HG03139 (cell line): ENCODE data around the gene FAM89B.
"Not testable (repeated sequence)": the region's sequence is repeated elsewhere in the genome, so short reads cannot be mapped to it uniquely, and the experiment has no call there.

ENCODE experiments used
- ATAC-seq: cut with Tn5 transposase; IDR thresholded peaks from one replicate; pipeline ENCODE4 v1.9.1; 2021; ENCODE audit not compliant: unreplicated experiment

FAM89B gene

DNA sequence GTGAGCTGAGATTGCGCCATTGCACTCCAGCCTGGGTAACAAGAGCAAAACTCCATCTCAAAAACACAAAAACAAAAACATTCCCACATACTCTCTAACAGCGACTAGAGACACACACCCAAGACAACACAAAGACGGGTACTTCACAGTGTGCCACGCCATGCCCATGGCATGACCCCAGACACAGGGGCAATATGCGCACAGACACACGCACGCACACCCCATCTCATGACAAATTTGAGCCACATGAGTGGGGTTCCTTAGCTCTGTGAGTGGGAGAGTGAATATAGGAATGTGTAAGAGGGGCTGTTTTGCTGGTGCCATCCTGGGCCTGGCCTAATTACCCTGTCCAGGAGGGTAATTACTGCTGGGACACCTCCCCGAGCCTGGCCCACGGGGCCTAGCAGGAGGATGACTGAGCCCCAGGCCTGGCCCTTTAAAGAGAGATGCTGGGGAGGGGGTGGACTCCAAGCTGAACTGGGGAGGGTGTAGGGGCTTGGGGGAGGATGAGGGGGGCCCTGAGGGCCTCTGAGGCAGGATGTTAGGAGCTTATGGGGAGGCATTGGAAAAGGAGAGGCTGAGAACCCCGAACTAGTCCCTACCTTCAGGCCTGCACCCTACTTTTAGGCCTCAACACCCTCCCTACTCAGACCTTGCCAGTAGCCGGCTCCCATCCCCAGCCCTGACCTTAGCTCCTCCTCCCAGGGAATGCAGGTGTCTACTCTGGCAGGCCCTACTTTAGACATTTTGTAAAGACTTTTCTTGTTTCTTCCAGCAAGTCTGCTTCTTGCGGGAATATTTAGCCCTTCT, 15.7 kb upstream of the FAM89B start:
- no peak for ATAC-seq

- ATAC-seq: no peak
These were observed 14.9 kb upstream of the FAM89B start for GRCh38 chr11:65557280-65558001.

GRCh38 chr11:65558002-65558929, 14.1 kb upstream of the FAM89B start, which contains the start of gene LTBP3:
LTBP3 (minus strand) TSS chr11:65558359; CDS start chr11:65557959, 400 bp downstream.
- ATAC-seq: no peak

DNA sequence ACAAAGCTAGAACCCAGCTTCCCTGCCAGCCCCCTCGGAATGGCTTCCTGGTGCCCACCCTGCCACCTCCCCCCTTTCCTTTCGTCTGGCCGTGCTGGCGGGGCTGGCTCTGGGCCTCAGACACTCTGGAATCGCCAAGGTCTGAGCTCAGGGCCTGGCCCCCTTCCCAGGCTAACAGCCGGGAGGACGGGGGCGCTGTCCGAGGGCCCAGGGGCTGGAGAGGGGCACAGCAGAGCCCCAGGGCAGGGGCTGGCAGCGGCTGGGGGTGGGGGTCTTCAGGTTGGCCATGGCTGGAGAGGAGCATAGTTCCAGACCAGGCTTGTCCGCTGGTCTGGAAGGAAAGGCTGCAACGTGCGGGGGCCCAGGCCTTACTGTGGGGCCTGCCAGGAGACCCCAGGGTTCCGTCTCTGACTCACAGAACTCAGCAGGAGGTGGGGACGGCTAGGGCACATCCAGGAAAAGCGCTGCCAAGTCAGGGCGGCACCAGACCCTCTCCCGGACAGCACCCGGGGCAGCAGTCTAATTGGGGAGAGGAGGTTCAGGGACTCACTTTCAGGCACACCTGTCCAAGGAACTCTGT, 13.3 kb upstream of the FAM89B start:
- no peak for ATAC-seq

DNA sequence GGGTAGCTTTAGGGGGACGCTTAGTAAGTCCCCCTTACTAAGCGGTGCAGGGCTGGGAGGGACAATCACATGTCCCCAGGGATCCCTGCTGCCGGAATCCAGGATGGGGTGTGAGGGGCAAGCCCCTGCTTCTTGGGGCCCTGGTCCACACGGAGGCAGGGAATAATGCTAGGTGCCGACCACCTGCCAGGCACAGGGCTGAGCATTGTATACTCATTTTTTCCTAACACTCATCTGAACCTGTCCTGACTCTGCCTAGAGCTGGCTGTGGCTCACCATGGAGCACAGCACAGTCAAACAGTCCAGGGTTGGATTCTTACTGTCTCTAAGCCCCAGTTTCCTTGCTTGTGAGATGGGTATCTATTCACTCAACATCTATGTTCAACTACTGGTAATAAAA, 12.8 kb upstream of the FAM89B start:
- no peak for ATAC-seq

DNA sequence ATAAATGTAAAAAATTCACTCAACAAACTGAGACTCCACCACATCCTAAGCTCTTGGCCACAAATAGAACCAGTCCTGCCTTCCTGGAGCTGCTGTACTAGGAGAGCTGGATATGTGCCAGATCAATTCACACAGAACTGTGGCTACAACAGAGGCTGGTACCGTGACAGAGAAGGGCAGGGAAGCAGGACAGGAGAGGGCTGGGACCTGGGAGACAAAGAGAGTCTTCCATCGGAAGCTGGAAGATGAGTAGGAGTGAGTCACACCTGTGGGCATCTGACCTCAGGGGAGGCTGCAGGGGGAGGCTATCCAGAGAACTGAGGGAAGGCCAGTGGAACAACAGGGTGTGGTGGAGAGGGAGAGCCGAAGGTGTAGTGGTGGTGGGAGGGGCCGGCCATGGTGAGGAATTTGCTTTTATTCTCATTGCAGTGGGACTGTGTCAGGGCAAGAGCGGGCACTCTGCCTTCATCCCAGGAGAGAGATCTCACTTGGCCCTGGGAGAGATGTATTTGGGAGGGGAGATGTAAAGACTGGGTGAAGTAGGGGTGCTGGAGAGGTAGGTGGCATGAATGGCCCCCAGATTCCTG, 12.3 kb upstream of the FAM89B start:
- no peak for ATAC-seq

GRCh38 chr11:65560555-65561418, 11.6 kb upstream of the FAM89B start:
- ATAC-seq: no peak

DNA sequence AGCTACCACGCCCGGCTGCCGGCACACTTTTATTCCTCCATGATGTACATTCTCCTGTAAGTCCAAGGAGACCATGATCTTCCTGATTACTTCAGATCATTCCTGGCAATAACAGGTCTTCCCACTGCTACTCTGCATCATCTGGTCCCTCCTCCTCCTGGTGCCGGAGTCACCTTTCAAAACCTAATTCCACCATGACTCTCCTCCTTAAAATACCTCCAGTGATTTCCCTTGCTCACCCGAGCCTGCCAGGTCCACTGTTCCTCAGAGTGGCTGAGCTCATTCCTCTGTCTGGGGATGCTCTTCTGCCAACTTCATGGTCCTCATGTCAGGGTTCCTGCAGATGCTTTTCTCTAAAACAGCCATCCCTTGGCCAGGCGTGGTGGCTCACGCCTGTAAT, 10.3 kb upstream of the FAM89B start:
- no peak for ATAC-seq

DNA sequence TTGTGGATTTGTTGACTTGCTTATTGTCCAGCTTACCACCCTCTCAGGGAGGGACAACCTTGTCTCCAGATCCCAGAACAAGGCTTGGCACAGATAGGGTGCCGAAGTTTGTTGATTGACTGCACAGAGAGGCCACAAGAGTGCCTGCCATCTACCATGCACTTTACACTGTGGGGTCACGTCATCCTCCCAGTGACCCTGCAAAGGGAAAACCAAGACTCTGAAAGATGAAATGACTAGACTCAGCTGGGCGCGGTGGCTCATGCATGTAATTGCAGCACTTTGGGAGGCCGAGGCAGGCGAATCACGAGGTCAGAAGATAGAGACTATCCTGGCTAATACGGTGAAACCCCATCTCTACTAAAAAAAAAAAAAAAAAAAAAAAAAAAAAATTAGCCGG, 9.6 kb upstream of the FAM89B start:
- ATAC-seq: no peak

DNA sequence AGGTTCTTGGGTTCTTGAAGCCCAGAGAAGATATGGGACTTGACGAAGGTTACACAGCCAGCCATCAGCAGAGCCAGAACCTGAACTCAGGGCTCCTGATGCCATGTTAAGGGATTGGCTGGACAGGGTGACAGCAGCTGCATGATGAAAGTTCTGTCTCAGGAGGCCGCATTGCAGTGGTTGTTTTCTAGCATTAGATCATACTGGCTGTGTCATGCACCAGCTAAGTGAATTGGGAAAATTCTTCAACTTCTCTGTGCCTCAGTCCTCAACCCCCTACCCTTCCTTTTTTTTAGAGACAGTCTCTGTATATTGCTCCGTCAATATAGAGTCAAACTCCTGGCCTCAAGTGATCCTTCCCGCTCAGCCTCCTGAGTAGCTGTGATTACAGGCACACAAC, 8.7 kb upstream of the FAM89B start:
- no peak for ATAC-seq

DNA sequence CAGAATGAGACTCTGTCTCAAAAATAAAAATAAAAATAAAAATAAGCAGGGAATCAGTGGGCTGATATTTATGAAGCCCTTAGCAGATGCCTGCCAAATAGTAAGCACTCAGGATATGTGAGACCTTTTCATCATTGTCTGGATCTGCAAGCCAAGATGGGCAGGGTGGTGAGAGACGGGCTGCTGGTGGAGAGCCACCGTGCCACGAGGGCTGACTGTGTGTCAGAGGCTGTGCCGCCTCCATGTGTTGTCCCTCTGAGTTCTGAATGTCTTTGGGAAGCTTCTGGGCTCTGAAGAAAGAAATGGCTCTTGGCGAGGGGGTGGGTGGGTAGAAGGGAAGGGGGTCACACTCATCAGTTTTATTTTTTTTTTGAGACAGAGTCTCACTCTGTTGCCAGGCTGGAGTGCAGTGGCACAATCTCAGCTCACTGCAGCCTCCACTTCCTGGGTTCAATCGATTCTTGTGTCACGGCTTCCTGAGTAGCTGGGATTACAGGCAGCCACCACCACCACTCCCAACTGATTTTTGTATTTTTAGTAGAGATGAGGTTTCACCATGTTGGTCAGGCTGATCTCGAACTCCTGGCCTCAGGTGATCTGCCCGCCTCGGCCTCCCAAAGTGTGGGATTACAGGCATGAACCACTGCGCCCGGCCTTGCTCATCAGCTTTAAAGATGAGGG, 7.3 kb upstream of the FAM89B start:
- not testable (repeated sequence) for ATAC-seq

- no peak for ATAC-seq
These were observed 6.5 kb upstream of the FAM89B start for GRCh38 chr11:65565624-65566453.

- ATAC-seq: no peak
These were observed 3.0 kb upstream of the FAM89B start for GRCh38 chr11:65569164-65569972.

- peak; percentile 43 for ATAC-seq
These were observed 2.1 kb upstream of the FAM89B start, which contains the start of gene ZNRD2 for GRCh38 chr11:65569973-65570918. ZNRD2 (plus strand) TSS chr11:65570477; CDS start chr11:65570492, 15 bp downstream.

DNA sequence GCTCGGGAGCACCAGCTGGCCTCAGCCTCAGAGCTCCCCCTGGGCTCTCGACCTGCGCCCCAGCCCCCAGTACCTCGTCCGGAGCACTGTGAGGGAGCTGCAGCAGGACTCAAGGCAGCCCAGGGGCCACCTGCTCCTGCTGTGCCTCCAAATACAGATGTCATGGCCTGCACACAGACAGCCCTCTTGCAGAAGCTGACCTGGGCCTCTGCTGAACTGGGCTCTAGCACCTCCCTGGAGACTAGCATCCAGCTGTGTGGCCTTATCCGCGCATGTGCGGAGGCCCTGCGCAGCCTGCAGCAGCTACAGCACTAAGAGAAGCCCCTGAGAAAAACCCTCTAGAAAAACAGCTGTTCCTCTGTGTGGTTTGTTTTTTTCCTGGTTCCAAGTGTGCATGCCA, 918 bp upstream of the FAM89B start:
- no peak for ATAC-seq

DNA sequence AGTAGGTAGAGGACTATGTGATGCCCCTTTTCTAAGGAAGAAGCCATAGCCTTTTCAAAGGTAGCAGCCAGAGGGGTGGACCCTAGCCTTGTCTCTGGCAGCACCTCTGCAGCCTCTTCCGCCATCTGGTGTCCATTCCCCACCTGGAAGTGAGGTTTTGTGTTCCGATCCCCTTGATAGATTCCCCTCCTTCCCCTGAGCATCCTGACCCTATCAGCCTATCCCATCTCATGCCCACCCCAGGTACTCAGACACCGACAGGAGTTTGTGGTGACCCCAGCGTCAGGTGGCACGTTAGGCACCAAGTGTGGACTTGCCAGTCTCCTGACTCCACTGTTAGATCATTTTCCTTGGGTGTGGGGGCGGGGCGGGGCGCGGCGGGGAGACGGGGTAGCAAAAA, 398 bp upstream of the FAM89B start:
- no peak for ATAC-seq
